ENCODE data around the gene KCNIP4.

GRCh38 chr4:21915761-21916160, 32.8 kb downstream of the KCNIP4 start:
- TF ChIP-seq CTCF (IDR thresholded peaks at IDR 0.05; ENCODE audit: poor library complexity) (no peak), EZH2phosphoT487 (IDR thresholded peaks at IDR 0.05; ENCODE audit: low read depth, severe bottlenecking, unreplicated experiment) (no peak)

Measured in hepatocyte (in vitro differentiated cells).